NCI-H82 treated with DMSO at 0.1 percent for 48 hours (cell line): ENCODE measurements around the gene TRAPPC12.
A peak's percentile ranks its signal among the peaks of the same experiment; 100 is the strongest.
"Not testable (repeated sequence)": the region's sequence is repeated elsewhere in the genome, so short reads cannot be mapped to it uniquely, and the experiment has no call there.

Experiments used
- DNase-seq: peaks from one replicate; lab custom pipeline; 2025; ENCODE audit not compliant: unreplicated experiment; lab: John Stamatoyannopoulos, UW

The TRAPPC12 gene

DNA sequence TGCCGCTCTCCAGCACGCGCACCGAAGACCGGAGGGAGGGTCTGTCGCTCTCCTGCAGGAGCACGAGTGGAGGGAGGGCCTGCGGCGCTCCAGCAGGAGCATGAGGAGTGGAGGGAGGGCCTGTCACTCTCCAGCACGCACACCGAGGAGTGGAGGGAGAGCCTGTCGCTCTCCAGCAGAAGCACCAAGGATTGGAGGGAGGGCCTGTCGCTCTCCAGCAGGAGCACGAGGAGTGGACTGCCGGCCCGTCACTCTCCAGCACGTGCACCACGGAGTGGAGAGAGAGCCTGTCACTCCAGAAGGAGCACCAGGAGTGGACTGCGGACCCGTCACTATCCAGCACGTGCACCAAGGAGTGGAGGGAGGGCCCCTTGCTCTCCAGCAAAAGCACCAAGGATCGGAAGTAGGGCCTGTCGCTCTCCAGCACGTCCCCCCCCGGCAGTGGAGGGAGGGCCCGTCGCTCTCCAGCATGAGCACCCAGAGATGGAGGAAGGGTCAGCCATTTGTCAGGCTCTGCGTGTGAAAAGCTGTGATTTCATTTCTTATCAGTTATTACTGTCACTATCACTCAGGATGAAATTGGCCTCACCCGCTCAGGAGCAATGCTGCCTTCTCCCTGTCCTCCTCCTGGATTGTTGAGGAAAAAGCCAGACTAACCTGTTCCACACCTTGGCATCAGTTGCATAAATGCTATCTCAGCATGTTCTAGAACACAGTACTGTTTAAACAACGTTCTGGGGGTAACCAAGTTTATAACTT is 103.9 kb downstream of the TRAPPC12 start:
- DNase-seq, result no peak

DNA sequence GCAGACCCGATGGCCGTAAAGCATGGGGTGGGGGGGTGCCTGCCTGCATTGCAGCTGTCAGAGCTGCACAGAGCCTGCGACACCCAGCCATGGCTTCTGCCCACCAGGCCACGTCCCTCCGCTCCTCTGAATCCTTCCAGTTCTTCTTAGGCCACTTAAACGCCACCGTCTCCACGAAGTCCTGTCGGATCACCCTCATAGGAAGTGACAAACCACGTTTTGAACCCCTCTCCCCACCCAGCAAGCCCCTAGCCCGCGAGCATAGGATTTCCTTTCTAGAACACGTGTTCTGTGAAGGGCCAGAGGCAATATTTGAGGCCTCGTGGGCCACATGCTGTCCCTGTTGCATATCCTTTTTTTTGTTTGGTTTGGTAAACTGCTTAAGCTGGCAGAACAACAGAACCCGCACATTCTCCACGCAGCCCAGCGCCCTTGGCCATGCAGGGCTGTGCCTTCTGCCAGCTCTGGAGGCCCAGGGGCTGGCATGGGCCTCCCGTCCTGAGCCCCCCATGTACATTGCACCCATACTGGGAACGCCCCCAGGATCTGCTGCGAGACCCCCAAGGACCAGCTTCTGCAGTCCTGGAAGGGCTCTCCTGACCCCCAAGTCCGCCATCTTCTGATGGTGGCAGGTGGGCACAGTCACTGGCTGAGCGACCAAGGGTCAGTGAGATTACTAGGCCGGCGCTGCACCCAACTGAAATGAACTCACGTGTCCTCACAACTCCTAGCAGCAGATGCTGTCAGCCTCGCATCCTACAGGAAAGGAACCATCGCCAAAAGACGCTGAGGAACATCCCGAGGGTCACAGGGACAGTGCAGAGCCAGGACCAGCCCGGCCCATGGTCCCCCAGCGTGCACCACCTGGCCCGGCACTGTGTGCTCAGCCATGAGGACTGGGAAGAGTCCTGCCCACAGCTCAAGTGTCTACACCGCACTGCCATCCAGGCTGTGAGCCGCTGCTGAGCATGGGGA is 104.8 kb downstream of the TRAPPC12 start:
- DNase-seq, result no peak

DNA sequence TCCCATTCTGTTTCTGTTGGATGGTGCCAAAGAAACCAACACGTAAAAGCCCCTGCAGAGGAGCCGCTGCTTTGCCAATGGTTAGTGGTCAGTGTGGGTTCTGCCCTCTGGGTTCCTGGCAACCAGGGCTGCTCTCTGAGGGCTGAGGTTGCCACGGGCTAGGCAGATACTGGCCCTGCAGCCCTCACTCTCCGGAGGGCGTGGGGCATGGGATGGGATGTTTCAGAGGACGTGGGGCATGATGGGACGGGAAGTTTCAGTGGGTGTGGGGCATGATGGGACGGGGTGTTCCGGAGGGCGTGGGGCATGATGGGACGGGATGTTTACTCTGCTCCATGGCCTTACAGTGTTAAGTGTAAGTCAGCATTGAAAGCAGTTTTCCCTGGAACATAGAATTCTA is 105.7 kb downstream of the TRAPPC12 start:
- DNase-seq, result no peak

DNA sequence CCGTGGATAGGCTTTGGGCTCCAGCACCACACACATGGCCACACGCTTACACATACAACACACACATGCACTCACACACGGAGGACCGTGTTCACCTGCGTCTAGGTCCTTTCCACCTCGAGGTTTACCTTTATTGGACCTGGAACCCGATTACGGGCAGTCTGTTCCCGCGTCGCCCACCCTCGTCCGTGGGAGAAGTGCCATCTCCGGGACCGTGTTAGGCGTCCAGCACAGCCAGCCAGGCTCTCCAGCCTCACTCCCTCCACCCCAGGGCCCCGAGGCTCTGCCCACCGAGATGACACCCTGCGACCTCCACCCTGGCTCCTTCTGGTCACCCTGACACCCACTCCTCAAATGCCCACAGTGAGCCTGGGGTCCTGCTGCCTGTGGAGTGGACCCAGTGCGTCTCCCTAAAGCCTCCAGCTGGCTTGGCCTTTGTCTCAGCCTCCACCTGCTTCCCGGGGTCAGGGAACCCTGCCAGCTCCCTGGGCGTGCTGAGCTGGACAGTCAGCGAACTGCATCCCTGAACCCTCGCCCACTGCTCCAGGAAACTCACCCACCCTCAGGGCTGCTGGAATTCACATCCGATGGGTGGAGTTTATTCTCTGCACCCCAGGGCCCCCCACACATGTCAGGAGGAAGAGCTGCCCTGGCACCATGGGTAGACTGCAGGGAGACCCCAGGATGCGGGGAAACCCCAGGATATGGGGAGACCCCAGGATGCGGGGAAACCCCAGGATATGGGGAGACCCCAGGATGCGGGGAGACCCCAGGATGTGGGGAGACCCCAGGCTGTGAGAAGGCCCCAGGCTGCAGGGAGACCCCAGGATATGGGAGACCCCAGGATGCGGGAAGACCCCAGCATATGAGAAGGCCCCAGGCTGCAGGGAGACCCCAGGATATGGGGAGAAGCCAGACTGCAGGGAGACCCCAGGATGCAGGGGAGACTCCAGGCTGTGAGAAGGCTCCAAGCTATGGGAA is 106.8 kb downstream of the TRAPPC12 start:
- no peak for DNase-seq

DNA sequence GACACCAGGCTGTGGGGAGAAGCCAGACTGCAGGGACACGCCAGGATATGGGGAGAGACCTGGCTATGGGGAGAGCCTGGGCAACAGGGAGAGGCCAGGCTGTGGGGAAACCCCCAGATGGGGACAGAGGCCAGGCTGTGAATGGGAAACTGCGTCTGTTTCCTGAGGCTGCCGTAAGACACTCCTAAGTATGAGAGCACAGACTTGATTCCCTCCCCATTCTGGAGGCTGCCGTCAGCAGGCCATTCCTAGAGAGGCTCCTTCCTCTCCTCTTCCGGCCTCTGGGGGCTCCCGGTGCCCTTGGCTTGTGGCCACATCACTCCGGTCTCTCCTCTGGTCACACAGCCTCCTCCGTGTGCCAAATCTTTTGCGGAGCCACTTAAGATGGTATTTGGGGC is 107.5 kb downstream of the TRAPPC12 start:
- no peak for DNase-seq

DNA sequence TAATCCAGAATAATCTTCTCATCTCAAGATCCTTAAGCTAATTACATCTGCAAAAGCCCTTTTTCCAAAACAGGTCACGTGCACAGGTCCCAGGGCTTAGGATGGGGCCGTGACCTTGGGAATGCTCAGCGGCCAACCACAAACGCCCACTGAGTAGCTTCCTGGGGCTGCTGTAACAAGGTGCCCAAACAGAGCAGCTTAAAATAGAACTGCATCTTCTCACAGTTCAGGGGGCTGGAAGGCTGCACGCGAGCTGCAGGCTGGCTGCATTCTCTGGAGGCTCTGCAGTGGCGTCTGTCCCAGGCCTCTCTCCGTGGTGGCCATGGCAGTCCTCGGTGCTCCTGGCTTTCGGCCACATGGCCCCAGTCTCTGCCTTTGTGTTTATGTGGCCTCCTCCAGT is 107.9 kb downstream of the TRAPPC12 start:
- peak; percentile 78 for DNase-seq

DNA sequence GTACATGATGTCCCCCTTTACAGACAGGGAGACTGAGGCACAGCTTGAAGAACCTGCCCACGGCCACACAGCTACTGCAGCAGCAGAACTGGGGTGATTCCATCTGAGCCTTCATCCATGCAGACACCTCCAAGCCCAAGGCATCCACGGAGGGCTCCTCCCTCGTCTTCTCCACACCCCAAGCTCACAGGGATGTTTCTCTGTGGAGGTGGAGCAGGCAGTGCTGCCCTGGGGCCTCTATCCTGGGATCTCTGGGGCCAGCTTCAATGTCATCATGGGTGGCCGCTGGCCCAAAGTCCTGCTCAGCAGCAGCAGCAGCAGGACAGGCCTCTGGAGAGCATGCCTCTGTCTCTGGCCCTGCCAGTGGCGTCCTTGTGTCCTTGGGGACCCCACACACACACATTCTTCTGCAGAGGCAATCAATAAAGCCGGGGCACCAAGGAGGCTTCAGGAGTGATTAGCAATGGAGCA is 108.6 kb downstream of the TRAPPC12 start:
- DNase-seq, result no peak

DNA sequence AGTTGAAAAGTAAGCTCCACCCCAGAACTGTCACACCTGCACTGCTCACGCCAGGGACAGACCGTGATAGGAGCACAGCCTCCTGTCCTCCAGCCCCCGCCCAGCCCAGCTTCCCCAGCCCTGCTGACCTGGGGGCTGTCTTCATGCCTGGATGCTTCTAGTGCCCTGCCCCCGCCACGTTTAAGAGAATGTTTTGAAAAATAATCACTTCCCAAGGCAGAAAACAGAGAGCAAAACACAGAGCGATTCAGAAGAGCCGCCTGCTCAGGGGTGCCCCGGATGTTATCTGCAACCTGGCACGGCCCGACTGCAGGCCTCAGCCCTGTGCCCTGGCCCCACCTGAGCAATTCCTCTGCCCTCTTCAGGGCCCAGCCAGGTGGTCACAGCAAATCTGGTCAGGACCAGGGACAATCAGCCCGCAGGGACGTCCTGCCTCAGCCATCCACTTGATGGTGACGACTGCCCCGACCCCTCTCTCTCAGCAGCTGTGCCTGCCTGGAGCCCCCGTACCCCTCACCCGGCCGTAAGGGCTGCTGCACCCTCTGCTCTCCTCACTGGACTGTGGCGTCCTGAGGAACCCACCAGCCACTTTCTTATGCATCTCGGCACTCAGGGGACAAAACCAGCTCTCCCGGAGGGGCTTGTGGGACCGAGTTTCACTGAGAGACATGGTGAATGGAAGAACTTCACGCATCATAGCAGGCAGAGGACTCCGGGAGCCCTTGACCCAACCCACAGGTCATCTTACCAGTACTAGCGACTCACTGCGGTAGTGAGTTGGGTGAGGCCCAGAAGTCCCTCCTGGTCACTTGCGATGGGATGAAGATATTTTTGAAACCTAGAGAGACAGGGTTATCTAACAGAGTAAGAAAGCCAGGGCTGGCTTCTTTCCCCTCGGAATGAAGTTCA is 109.6 kb downstream of the TRAPPC12 start:
- peak; percentile 39 for DNase-seq

DNA sequence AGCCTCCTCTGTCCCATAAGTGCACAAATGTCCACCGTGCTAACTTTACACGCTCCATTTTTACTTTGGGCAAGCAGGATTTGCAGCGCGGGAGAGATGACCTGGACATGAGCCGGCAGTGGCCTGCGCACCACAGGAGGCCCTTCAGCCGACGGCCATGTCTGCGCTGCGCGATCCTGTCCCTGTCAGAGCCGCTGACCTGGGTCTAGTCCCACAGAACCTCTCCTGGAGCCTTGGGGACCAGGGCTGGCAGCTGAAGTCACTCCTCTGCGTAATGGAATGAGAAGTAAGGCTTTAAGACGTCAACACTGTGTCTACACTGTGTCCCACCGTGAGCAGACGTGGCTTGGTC is 110.2 kb downstream of the TRAPPC12 start:
- no peak for DNase-seq

DNA sequence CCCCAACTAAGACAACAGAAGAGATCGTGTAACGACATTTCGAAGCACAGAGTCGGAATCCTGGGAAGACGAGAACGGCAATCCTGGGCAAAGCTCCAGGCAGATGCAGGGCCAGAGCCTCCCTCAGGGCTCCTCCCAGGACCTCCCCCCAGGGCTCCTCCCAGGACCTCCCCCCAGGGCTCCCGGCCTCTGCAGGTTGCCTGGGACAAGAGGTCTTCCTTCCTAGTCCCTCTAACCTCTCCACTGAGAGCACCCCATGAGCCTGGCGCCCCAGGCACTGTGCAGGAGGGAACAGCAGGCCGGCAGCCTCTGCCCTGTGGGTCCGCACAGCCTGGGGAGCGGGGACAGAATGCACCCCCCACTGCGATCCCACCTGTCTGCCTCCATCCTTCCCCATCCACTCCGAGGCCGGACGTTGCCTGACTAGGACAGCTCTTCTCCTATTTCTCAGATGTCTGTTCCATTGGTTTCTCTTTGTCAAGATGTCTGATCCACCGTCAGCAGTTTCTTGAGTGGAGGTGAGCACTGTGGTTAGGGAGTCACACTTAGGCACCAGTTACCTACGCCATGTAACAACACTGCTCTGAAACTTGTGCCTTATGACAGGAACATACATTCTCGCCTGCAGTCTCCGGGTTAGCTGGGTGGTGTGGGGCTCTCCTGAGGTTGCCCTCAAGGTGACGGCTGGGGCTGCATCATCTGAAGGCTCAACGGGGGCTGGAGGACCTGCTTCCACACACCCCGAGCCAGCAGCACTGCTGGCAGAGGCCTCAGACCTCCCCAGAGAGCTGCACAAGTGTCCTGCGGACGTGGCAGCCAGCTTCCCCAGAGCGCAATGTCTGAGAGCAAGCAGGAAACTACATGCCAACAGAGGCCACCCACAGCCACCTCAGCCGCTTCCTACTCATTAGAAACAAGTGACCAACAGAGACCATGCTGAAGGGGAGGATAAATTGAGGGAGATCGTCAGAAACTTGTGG is 111.0 kb downstream of the TRAPPC12 start:
- no peak for DNase-seq

DNA sequence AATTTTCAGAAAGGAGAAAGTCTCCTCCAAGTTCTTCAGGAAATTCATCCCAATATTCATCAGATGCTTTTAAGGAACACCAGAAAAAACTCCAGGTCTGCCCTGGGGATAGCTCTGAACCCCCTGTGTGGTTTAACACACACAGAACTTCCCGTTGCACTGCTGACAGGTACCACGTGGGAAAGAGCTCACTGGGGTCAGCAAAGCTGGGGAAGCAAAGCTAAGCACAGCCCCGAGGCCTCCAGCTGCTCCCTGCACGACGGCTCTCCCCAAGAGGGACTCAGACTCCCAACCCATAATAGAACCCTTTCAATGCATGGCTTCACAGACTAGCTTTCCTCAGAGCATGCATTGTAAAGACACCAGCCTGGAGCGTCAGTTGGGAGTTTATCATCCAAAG is 111.8 kb downstream of the TRAPPC12 start:
- DNase-seq, result no peak

DNA sequence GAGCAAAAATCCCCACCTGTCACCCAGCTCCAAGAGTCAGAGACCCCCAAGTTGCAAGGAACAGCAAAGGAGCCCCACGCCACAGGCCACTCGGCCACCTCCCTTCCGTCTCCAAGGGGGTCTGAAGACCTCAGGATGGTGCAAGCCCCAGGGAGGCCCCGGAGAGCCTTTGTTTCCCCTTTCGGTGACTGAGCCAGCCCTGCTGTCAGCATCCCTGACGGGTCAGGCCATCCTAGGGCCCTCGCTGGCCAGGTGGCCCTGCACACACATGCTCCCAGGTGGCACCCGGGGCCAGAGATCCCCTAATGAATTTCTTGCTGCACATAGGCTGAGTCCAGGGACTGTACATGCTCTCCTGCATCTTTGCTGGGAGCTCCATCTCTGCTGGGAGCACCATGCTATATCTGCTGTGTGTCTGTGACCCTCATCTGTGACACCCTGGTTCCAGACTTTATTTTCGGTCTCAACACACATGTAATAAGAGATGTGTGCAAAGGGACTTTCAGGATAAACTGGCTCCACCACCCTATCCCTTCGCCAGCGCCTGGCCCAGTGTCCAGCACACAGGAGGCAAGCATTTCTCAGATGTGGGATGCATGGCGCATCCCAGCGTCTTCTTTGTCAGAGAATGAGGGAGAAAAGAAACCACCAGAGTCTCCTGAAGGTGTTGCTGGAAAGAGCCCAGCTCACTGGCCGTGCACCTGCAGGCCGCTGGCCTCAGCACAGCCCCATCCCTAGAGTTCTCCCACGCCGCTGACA is 112.4 kb downstream of the TRAPPC12 start:
- no peak for DNase-seq

DNA sequence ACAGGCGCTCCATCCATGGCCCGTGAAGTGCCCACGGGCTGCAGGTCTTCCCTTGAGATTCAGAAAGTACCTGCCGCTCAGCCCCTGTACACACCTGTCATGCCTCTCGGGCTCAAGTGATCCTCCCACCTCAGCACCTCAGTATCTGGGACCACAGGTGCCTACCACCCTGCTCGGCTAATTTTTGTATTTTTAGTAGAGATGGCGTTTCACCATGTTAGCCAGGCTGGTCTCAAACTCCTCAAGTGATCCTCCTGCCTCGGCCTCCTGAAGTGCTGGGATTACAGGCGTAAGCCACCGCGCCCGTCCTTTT is 112.9 kb downstream of the TRAPPC12 start:
- DNase-seq, result not testable (repeated sequence)

DNA sequence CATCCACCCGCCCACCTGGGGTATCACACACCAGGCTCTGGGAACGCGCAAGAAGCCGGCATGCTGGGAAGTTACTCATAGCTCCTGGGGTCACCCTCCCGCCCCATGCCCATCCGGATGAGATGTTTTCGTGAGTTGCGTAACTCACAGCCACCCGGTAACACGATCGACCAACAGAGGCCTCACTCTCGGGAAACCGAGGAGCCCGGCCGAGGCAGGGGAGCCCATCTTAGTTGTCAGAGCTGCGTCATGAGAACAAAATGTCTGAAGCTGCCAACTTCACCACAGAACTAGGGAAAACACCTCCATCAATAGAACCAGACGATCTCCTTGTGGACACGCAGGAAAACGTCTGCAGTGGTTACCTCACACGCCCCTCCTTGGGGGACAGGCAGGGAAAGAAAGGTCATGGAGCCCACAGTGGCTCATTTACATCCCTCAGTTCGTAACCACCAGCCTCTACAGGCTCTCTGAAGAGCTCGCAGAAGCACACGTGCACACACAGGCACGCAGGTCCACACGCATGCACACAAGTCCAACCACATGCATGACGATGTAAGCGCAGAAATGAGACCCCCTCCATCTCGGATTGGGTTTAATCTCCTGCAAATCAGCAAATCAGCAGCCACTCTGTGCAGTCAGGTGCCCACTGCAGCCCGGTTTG is 113.6 kb downstream of the TRAPPC12 start:
- no peak for DNase-seq

DNA sequence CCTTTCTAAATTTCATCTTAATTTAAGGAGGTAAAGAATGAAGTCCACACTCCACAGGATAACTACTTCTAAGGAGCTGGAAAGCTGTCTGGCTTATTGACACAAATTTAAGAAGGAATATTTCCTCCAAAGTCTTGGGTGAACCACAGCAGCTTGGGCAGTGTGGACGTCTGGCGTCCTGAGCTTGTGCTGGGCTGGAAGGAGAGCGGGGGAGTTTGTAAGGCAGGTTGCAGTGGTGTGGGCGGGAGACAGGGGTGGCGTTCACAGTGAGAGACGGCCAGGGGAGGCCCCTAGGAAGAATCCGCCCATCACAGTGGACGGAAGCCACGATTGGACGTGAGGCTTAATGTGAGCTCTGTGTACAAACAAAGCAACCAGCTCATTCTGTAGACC is 114.1 kb downstream of the TRAPPC12 start:
- DNase-seq, result peak; percentile 47

DNA sequence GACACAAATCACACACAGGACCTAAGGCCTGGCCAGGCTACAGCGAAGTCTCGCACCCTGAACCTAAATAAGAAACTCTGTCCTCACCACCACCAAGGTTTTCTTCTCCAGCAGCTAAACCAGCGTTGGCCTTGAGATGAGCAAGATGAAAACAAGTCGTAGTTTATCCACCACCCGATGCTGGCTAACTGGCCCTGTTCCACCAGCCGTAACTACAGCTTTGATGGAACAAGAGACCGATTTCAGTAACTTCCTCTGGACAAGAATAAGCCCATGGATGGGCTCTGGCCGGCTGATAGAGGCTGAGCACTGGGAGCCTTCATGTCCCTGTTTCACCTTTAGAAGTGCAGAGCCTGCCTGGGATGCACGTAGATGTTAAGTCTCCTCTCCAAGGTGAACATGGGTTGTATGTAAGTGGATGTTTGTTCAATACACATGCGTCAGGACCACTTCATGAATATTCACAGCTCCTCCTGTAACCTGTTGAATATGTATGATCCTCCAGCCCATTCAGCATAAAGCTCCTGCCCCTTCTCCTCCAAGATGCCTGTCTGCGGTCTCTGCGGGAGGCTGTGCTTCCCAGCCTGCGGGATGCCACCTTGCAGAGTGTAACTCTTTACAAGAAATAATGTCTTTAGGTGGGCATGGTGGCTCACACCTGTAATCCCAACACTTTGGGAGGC is 115.6 kb downstream of the TRAPPC12 start:
- no peak for DNase-seq

DNA sequence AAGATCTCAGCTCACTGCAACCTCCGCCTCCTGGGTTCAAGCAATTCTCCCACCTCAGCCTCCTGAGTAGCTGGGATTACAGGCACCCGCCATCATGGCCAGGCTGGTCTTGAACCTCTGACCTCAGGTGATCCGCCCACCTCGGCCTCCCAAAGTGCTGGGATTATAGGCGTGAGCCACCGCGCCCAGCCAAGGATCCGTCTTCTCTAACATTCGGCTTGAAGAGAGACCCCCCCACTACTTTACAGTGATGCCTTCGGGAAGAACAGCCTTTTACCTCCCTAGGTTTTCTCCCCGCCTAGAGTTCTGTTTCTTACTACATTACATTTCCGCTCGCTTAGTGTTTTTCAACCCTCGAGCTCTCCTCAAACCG is 117.2 kb downstream of the TRAPPC12 start:
- not testable (repeated sequence) for DNase-seq
